ENCODE data around the gene ABCB11. TPM values are rescaled to one million over a fixed set of nuclear protein-coding genes. Genes with fewer than 3 reads are reported as not detected.

ABCB11 gene
- total and polyA plus RNA-seq, 9 of the 15 experiments (the other 6 are each of a cell fraction or from before 2014, with no cell fraction given): 0.04 to 0.51 (median 0.10) TPM; not detected in 1

GRCh38 chr2:169072163-169072925 is 41.2 kb upstream of the ABCB11 start (continued):
- TF ChIP-seq, protein P1, sequence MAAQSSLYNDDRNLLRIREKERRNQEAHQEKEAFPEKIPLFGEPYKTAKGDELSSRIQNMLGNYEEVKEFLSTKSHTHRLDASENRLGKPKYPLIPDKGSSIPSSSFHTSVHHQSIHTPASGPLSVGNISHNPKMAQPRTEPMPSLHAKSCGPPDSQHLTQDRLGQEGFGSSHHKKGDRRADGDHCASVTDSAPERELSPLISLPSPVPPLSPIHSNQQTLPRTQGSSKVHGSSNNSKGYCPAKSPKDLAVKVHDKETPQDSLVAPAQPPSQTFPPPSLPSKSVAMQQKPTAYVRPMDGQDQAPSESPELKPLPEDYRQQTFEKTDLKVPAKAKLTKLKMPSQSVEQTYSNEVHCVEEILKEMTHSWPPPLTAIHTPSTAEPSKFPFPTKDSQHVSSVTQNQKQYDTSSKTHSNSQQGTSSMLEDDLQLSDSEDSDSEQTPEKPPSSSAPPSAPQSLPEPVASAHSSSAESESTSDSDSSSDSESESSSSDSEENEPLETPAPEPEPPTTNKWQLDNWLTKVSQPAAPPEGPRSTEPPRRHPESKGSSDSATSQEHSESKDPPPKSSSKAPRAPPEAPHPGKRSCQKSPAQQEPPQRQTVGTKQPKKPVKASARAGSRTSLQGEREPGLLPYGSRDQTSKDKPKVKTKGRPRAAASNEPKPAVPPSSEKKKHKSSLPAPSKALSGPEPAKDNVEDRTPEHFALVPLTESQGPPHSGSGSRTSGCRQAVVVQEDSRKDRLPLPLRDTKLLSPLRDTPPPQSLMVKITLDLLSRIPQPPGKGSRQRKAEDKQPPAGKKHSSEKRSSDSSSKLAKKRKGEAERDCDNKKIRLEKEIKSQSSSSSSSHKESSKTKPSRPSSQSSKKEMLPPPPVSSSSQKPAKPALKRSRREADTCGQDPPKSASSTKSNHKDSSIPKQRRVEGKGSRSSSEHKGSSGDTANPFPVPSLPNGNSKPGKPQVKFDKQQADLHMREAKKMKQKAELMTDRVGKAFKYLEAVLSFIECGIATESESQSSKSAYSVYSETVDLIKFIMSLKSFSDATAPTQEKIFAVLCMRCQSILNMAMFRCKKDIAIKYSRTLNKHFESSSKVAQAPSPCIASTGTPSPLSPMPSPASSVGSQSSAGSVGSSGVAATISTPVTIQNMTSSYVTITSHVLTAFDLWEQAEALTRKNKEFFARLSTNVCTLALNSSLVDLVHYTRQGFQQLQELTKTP (IDR thresholded peaks at IDR 0.05; ENCODE audit: low read depth in 1 of 2, partially characterized antibody in 2 of 2): peak in 1 of 2 experiments; percentile 59
- no peak for TF ChIP-seq TCF15 (CRISPR knock-in tag; IDR thresholded peaks at IDR 0.05)
- TF ChIP-seq U2AF1 (optimal IDR thresholded peaks at IDR 0.05; ENCODE audit: low read depth, low read length): no peak
- TF ChIP-seq, protein P2, sequence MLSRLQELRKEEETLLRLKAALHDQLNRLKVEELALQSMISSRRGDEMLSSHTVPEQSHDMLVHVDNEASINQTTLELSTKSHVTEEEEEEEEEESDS (CRISPR knock-in tag; IDR thresholded peaks at IDR 0.05): no peak
- TF ChIP-seq ZBED1 (IDR thresholded peaks at IDR 0.05): no peak
- no peak for TF ChIP-seq SRSF7 (optimal IDR thresholded peaks at IDR 0.05; ENCODE audit: low read depth, low read length)
- peak; percentile 51; the same call in 1 of the 2 replicates for TF ChIP-seq NCOA1 (IDR thresholded peaks at IDR 0.05; ENCODE audit: low read depth)
- TF ChIP-seq ELF4 (CRISPR knock-in tag; IDR thresholded peaks at IDR 0.05): peak; percentile 67; the same call in 1 of the 2 replicates
- peak; percentile 9; the same call in 1 of the 2 replicates for TF ChIP-seq NR2C1 (IDR thresholded peaks at IDR 0.05)
- TF ChIP-seq NR2C1 (tag; IDR thresholded peaks at IDR 0.05): 0 out of 2 replicates have a peak, but pooled peaks have one; percentile 34
- no peak for TF ChIP-seq SRF (CRISPR knock-in tag; IDR thresholded peaks at IDR 0.05)
- TF ChIP-seq CSDE1 (IDR thresholded peaks at IDR 0.05): no peak
- TF ChIP-seq POLR2B (IDR thresholded peaks at IDR 0.05; ENCODE audit: low read depth, partially characterized antibody): no peak
- TF ChIP-seq SP2 (IDR thresholded peaks at IDR 0.05; ENCODE audit: extremely low read depth, low read depth, low read length, poor library complexity, severe bottlenecking): no peak
- TF ChIP-seq CHCHD3 (CRISPR knock-in tag; IDR thresholded peaks at IDR 0.05): no peak
- no peak for TF ChIP-seq MLX (CRISPR knock-in tag; conservative IDR thresholded peaks at IDR 0.05)
- TF ChIP-seq GTF2F1 (IDR thresholded peaks at IDR 0.05; ENCODE audit: low read depth, low read length): no peak
- no peak for TF ChIP-seq FOS (IDR thresholded peaks at IDR 0.05; ENCODE audit: extremely low read depth, insufficient read length)
- TF ChIP-seq RCOR1 (IDR thresholded peaks at IDR 0.05; ENCODE audit: borderline replicate concordance in 1 of 2, low read depth in 2 of 2, low read length in 2 of 2): peak; percentile 42 to 81; a peak in 2 of 4 replicates
- TF ChIP-seq TGIF2 (CRISPR knock-in tag; IDR thresholded peaks at IDR 0.05): no peak
- no peak for TF ChIP-seq SAFB (IDR thresholded peaks at IDR 0.05; ENCODE audit: borderline replicate concordance, low read depth, low read length)
